IPS DF 4.7 (cell line): ENCODE data around the gene CCDC33.

Source experiments
- DNase-seq: peaks from one replicate; pipeline ENCODE4 v3.0.0-alpha.2; 2013; ENCODE audit warnings: low spot score; ENCODE audit errors: extremely low read depth

The CCDC33 gene

DNA sequence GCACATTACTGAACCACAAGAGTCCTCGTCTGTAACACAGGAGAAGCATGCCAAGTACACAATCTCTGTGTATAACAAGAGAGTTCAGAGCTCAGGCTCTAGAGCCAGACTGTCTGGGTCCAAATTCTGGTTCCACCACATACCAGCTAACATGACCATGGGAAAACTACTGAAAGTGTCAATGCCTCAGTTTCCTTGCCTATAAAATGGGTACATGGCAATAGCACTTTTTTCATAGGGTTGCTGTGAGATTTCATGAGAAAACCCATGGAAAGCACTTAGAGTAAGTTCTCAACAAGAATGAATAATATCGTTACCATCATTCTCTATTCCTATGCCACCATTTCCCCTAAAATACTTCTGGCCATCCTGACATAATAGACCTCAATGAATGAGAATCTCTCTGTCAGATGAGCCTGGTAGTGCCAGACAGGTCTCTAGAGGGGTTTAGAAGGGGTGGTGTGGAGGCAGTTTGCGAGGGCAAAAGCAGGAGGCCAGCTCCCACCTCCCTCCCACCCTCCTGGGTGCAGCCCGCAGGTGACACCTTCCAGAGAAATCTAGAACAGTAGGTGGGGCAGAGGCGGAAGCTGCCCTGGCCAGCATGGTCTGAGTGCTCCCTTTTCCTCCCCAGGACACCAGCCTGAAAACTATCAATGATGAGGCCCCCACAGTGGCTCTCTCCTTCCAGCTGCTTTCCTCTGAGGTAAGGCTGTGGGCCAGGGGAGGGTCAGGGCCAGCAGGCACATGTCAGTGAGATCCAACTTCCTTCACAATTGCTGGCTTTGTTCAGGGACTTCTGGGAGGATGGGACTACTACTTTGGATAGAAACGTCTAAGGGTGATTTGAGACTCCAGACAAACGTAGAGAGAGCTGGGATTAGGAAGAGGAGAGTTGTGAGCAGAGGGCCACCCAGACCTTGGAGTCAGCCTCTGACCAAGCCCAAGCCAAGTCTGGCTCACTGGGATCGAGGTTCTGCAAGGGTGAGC lies 45.3 kb downstream of the CCDC33 start:
- no peak for DNase-seq

GRCh38 chr15:74283368-74283767 lies 47.2 kb downstream of the CCDC33 start:
- no peak for DNase-seq

DNA sequence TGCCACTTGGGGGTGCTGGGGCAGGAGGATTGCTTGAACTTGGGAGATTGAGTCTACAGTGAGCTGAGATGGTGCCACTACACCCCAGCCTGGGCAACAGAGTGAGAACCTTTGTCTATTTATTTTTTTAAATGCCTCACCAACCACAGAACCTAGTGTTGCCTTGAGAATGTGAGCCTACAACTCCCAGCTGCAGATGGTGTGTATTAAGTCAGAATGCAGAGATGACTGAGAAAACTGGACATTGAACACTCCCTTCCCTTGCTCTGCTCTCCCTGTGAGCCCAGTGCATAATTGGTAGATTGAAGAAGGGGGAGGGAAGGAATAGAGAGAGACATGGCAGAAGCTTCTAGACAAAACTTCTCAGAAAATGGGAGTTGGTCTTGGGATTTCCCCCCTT lies 53.5 kb downstream of the CCDC33 start:
- no peak for DNase-seq

GRCh38 chr15:74290645-74291044 lies 54.5 kb downstream of the CCDC33 start:
- no peak for DNase-seq

DNA sequence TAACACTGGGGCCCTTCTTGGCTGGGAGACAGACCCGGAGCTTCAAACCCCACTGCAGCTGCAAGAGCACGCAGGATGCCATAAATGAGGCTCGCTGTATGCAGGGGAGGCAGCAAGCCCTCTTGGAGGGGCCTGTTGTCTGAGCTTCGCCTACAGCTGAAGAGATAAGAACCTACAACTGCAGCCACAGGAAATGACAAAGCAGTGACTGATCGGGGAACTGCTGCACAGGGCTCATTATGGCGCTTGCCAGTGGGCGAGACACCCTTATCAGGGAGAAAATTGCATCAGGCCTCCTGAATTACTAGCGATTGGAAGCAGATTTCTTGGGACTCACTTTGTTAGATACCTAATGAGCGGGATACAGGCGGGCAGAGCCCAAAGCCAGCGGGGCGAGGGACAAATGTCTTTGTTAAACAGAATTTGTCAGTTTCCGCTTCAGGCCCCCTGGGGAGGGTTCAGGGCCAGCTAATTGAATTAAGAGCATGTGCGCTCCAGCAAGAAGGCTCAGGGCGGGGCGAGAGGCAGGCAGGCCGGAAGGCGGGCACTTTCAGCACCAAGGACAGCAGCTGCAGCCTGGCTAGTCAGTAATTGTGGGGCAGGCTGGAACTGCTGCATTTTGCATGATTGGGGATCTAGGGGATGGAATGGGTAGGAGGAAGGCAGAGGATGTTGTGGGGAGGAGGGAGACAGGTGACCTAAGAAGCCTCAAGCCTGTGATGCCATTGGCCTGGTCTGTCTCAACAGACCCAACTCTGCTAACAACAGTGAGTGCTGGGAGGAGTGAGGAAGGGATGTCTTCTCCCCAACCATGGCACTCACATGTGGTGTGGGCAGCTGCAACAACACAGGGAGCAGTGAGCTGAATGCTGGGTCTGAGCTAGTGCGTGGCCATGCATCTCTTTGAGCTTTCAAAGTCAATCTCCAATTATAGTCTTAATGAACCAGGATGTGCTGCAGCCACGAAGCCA lies 55.3 kb downstream of the CCDC33 start:
- DNase-seq: peak; percentile 88

DNA sequence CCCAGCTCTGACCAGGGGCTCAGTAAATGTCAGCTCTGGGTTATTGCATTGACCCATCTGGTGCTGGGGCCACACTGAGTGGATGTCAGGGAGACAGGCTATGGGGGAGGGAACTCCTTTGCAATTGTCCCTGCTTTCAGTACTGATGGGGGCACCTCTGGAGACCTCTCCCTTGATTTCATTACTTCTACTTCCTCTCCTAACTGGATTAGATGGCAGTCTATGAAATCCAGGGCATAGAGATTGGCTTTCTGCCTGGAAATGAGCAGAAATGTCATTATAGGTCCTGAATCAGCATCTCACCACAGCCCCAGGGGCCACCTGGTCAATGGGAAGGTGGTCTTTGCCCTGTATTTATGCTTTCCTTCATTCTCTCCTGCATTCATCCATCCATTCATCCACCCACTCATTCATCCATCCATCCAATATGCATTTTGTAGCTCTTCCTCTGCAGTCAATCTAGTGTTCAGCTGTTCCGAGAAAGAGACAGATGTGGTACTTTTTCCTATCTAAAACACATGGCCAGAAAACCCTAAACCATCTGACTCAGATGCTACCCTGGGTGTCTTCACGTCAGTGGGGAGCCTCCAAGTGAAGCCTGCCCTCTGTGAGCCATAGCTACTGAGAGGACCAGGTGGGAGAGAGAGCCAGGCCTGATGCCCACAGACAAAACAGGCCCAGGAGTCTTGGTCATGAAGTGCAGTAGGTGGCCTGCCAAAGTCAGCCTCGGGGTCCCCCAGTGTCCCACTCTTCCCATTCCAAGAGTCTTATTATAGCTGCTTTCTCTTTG lies 57.1 kb downstream of the CCDC33 start:
- no peak for DNase-seq

GRCh38 chr15:74294010-74294409 lies 57.9 kb downstream of the CCDC33 start:
- no peak for DNase-seq

- DNase-seq: no peak
Measured at GRCh38 chr15:74295800-74296199, 59.7 kb downstream of the CCDC33 start.

DNA sequence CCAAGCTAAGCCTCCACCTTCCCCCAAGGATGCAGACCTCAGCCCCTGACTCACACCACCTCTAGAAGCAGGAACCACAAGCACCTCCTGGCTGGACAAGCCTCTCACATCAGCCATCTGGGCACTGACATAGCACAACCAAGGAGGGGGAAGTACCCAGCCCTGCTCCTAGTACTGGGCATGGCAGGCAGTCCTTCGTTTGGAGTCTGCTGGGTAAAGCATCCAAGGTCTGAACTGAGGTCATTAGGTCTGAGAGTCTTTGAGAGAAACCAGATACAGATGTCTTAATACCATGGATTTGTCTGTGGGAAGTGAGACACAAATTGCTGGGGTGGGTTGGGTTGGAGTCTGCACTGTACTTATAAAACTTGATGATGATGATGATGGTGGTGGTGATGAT lies 61.8 kb downstream of the CCDC33 start:
- DNase-seq: no peak

DNA sequence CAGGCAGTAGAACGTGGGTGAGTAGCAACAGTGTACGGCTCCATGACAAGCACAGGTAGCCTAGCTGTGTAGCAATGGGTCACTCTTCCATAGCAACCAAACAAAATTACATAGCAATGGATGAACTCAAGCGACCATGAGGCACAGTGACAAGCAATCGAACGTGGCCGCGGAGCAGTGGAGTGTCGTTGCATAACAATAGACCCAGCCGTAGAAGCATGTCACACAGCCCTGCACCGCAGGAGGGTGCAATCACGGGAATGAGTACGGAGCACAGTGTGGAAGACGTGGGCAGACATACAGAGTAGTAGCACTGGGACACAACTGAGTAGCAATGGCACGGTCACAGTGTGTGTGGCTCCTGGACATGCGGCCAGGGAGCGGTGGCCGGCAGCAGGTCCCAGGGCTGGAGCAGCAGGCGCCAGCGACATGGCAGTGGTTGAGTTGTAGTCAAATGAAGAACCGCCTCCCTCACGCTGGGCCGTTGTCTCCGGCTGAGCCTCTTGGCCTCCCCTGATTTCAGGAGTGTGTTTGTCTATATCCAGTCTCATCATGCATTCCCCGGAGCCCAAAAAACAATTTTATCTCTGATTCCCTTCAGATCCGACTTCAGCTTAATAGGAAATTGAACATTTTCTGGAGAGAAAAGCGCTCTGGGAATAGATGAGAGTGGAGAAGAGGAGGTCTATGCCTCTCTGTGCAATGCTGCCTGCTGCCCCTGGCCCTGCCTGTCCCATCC lies 64.1 kb downstream of the CCDC33 start:
- DNase-seq: no peak

- DNase-seq: no peak
Measured at GRCh38 chr15:74301583-74302361, 65.6 kb downstream of the CCDC33 start.

- DNase-seq: no peak
Measured at GRCh38 chr15:74302821-74303359, 66.8 kb downstream of the CCDC33 start.

DNA sequence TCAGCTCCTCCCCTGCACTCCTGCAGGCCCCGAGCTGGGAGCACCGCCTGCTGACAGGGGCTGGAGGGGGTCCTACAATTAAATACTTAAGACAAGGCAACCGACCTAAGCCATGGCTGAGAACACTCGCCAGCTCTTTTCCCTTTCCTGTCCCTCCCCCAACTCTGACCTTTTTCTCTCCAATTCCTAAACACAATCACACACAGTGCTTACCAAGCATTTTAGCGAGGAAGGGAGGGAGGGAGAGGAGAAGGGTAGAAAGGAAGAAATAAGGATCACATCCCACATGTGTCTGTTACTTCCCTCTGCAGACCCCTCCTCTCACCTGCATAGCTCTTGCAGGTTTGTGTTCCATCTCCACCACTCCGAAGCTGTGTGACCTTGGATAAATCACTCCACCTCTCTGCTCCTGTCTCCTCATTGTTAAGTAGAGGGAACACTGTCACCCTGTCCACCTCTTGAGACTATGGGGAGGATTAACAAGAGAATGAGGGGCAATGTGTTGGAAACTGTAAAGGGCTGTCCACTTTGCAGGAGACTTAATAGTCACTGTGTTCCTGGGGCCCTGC lies 67.7 kb downstream of the CCDC33 start:
- DNase-seq: no peak

- DNase-seq: no peak
Measured at GRCh38 chr15:74304431-74304830, 68.3 kb downstream of the CCDC33 start.

DNA sequence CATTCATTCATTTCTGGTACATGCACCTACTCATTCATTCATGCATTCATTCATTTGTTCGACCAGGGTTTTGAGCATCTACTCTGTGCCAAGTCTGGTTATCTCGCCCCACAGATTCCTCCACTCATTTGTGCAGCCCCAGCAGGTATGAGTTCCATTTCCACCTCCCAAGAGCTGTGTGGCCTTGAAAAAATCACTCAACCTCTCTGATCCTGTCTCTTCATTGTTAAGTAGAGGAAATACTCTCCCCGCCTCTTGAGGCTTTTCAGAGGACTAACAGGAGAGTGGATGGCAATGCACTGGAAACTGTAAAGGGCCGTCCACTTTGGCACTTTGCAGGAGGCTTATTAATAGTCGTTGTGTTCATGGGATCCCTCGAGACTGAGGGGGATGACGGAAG lies 69.6 kb downstream of the CCDC33 start:
- DNase-seq: no peak

GRCh38 chr15:74306781-74307217 lies 70.7 kb downstream of the CCDC33 start:
- no peak for DNase-seq

- DNase-seq: no peak
Measured at GRCh38 chr15:74307827-74308811, 72.0 kb downstream of the CCDC33 start.
